HepG2 (cell line): ENCODE measurements around the gene ZNF557. TPM values are rescaled to one million over a fixed set of nuclear protein-coding genes. Genes with fewer than 3 reads are reported as not detected.

ENCODE experiments used
- ATAC-seq: fragments of 200-7000 bp; cut with Tn5 transposase; 3 replicates; pipeline ENCODE4 v1.9.1; 2020; ENCODE audit warnings: mild to moderate bottlenecking, moderate library complexity
- BruUV-seq: library from RNA; stranded (reverse); fragments of 400-500 nt; replicated peaks from 2 replicates; lab custom pipeline; 2021; lab: Mats Ljungman, UMichigan
- CTCF ChIA-PET: fragments of 300-600 bp; formaldehyde crosslinking; extraction: SDS; loops from one replicate; lab custom pipeline; 2021; ENCODE audit warnings: low total read pairs, inconsistent platforms, low intra/inter-chr PET ratio; lab: Yijun Ruan, JAX
- POLR2A ChIA-PET: fragments of 350-600 bp; sonication (Branson Sonifier 250); formaldehyde crosslinking; loops from one replicate; lab custom pipeline; 2020; ENCODE audit warnings: antibody characterized with exemption, inconsistent platforms; lab: Yijun Ruan, JAX
- DNase-seq: peaks from one replicate; pipeline ENCODE4 v3.0.0-alpha.2; 2015; ENCODE audit warnings: low spot score
- FAIRE-seq: peaks from 3 replicates; lab custom pipeline; 2011; peaks lifted over from hg19 to GRCh38; lab: Jason Lieb, UNC
- H2AFZ ChIP-seq: one replicate; pipeline ENCODE4 v1.6.1; 2011; ENCODE audit warnings: low read length, inconsistent platforms
- H3K27ac ChIP-seq: fragments of 300-600 bp; 3 replicates; pipeline ENCODE4 v1.8.0; 2011; ENCODE audit warnings: mixed run types, mild to moderate bottlenecking, mixed read lengths, low read length, inconsistent platforms; ENCODE audit not compliant: insufficient read depth; ENCODE audit errors: extremely low read length
- H3K27me3 ChIP-seq, 2 experiments: fragments of 200-600 bp in 1 of 2; 2 replicates in 1 of 2; 3 replicates in 1 of 2; pipeline versions ENCODE4 v1.6.0 to v1.8.0; 2011; ENCODE audit warnings: low read length in 2 of 2, mild to moderate bottlenecking in 2 of 2, moderate library complexity in 2 of 2, inconsistent platforms in 1 of 2; ENCODE audit not compliant: insufficient read depth in 2 of 2, control insufficient read depth in 1 of 2
- H3K36me3 ChIP-seq, 2 experiments: fragments of 200-600 bp in 1 of 2; replicated peaks in 1 of 2; 2 replicates in 1 of 2; 3 replicates in 1 of 2; pipeline versions ENCODE4 v1.5.1 to v1.8.0; 2011; ENCODE audit warnings: low read length in 2 of 2, inconsistent platforms in 1 of 2; ENCODE audit not compliant: insufficient read depth in 2 of 2, control insufficient read depth in 1 of 2
- H3K4me1 ChIP-seq: 2 replicates; pipeline ENCODE4 v1.5.1; 2012; ENCODE audit warnings: low read length, inconsistent platforms; ENCODE audit not compliant: insufficient read depth
- H3K4me2 ChIP-seq: 2 replicates; pipeline ENCODE4 v1.6.0; 2011; ENCODE audit warnings: low read depth, low read length, inconsistent platforms
- H3K4me3 ChIP-seq, 3 experiments: fragments of 200-600 bp in 1 of 3; sonication (generic), shearing (Covaris generic) in 1 of 3; replicated peaks in 1 of 3; 2 replicates each; pipeline ENCODE4 v1.5.1; 2011 to 2016; ENCODE audit warnings: low read length in 3 of 3, inconsistent platforms in 2 of 3, low read depth in 2 of 3, mild to moderate bottlenecking in 2 of 3, control low read depth in 1 of 3, mixed read lengths in 1 of 3; ENCODE audit not compliant: insufficient read depth in 1 of 3
- H3K79me2 ChIP-seq: one replicate; pipeline ENCODE4 v1.6.1; 2011; ENCODE audit warnings: low read length, inconsistent platforms; ENCODE audit not compliant: insufficient read depth
- H3K9ac ChIP-seq: 2 replicates; pipeline ENCODE4 v1.6.0; 2011; ENCODE audit warnings: mild to moderate bottlenecking, low read depth, low read length, inconsistent platforms; ENCODE audit not compliant: insufficient read depth
- H3K9me3 ChIP-seq: 2 replicates; pipeline ENCODE4 v1.5.1; 2012; ENCODE audit warnings: mild to moderate bottlenecking, low read length
- H4K20me1 ChIP-seq: 2 replicates; pipeline ENCODE4 v1.6.0; 2011; ENCODE audit warnings: inconsistent platforms, mild to moderate bottlenecking, low read length, moderate library complexity; ENCODE audit not compliant: insufficient read depth
- ARID2 ChIP-seq: sonication (generic); formaldehyde crosslinking; IDR thresholded peaks from 2 replicates; pipeline ENCODE4 v1.8.1; 2022; ENCODE audit warnings: mild to moderate bottlenecking, missing genetic modification reagents, borderline replicate concordance
- ATRX ChIP-seq: sonication (generic); formaldehyde crosslinking; IDR thresholded peaks from 2 replicates; pipeline ENCODE4 v1.4.0; 2020; ENCODE audit warnings: missing genetic modification reagents, borderline replicate concordance
- CREB1 ChIP-seq, 2 experiments: fragments of 450-650 bp in 1 of 2; IDR thresholded peaks; 2 replicates each; pipeline ENCODE4 v1.6.1; 2016 to 2017; ENCODE audit warnings: control low read depth in 1 of 2, mild to moderate bottlenecking in 1 of 2, missing compliant biosample characterization in 1 of 2, missing genetic modification characterization in 1 of 2
- FOXM1 ChIP-seq: sonication (generic); formaldehyde crosslinking; IDR thresholded peaks from 2 replicates; pipeline ENCODE4 v1.5.0; 2020; ENCODE audit warnings: missing genetic modification reagents
- JARID2 ChIP-seq: sonication (generic); formaldehyde crosslinking; IDR thresholded peaks from 2 replicates; pipeline ENCODE4 v1.8.1; 2023; ENCODE audit warnings: missing genetic modification reagents, inconsistent platforms; ENCODE audit not compliant: insufficient replicate concordance
- KLF15 ChIP-seq: sonication (generic); formaldehyde crosslinking; IDR thresholded peaks from 2 replicates; pipeline ENCODE4 v1.8.1; 2023; ENCODE audit warnings: borderline replicate concordance, mild to moderate bottlenecking, inconsistent platforms, missing genetic modification reagents, mixed read lengths
- MIER3 ChIP-seq: IDR thresholded peaks from 2 replicates; pipeline ENCODE4 v1.6.1; 2016; ENCODE audit warnings: missing compliant biosample characterization, borderline replicate concordance
- NCOA2 ChIP-seq: sonication (generic); formaldehyde crosslinking; IDR thresholded peaks from 2 replicates; pipeline ENCODE4 v1.8.0; 2022; ENCODE audit warnings: inconsistent platforms
- PHF8 ChIP-seq: sonication (generic); formaldehyde crosslinking; IDR thresholded peaks from 2 replicates; pipeline ENCODE4 v1.5.0; 2020; ENCODE audit warnings: missing genetic modification reagents
- RAD51 ChIP-seq: fragments of 450-650 bp; IDR thresholded peaks from 2 replicates; pipeline ENCODE4 v1.6.1; 2016; ENCODE audit warnings: borderline replicate concordance
- RELA ChIP-seq: sonication (generic); formaldehyde crosslinking; IDR thresholded peaks from 2 replicates; pipeline ENCODE4 v1.4.0; 2020; ENCODE audit warnings: missing genetic modification reagents
- RXRA ChIP-seq: sonication (generic); formaldehyde crosslinking; IDR thresholded peaks from 2 replicates; pipeline ENCODE4 v1.5.1; 2020; ENCODE audit warnings: missing genetic modification reagents
- WIZ ChIP-seq: sonication (generic); formaldehyde crosslinking; IDR thresholded peaks from 2 replicates; pipeline ENCODE4 v1.5.1; 2020; ENCODE audit warnings: mild to moderate bottlenecking, missing genetic modification reagents
- ZBTB38 ChIP-seq: sonication (generic); formaldehyde crosslinking; IDR thresholded peaks from 2 replicates; pipeline ENCODE4 v1.5.1; 2020; ENCODE audit warnings: mild to moderate bottlenecking, missing genetic modification reagents
- ZBTB44 ChIP-seq: sonication (generic); formaldehyde crosslinking; IDR thresholded peaks from 2 replicates; pipeline ENCODE4 v1.4.0; 2020; ENCODE audit warnings: missing genetic modification reagents
- ZFP41 ChIP-seq: sonication (generic); formaldehyde crosslinking; IDR thresholded peaks from 2 replicates; pipeline ENCODE4 v1.4.0; 2020; ENCODE audit warnings: mild to moderate bottlenecking, missing genetic modification reagents, borderline replicate concordance
- ZNF143 ChIP-seq: sonication (generic); formaldehyde crosslinking; IDR thresholded peaks from 2 replicates; pipeline ENCODE4 v1.4.0; 2020; ENCODE audit warnings: missing genetic modification reagents
- ZNF549 ChIP-seq: sonication (generic); formaldehyde crosslinking; IDR thresholded peaks from 2 replicates; pipeline ENCODE4 v1.5.0; 2020; ENCODE audit warnings: missing genetic modification reagents
- ZNF83 ChIP-seq: sonication (generic); formaldehyde crosslinking; IDR thresholded peaks from 2 replicates; pipeline ENCODE4 v1.4.0; 2020; ENCODE audit warnings: missing genetic modification reagents, mild to moderate bottlenecking, borderline replicate concordance
- WGBS: methylation state at CpG from one replicate; pipeline ENCODE4 v1.1.6; 2017; ENCODE audit warnings: low lambda C conversion rate; 5-methylcytosine and 5-hydroxymethylcytosine counted together
- in situ Hi-C: cut with HindIII; loops from 2 replicates; pipeline ENCODE4 v1.10.0; 2017; ENCODE audit warnings: low pct_unique_long_range_greater_than_20kb; ENCODE audit not compliant: extremely low pct_ligation_motif_present
- intact Hi-C: fragments of 100-400 bp; cut with micrococcal nuclease; formaldehyde crosslinking; loops from one replicate; pipeline ENCODE4 v1.10.0; 2022; ENCODE audit not compliant: unreplicated experiment
- polyA plus RNA-seq, 8 experiments: library from polyadenylated mRNA; depleted of rRNA in 3 of 8; stranded (reverse) in 7 of 8; unstranded in 1 of 8; fragments of >200 nt; fragmentation: Illumina TruSeq in 4 of 8; extraction: Trizol in 4 of 8; gene quantifications; 2 replicates each; pipeline versions ENCODE4 v1.2.1 to v1.2.3, GENCODE V29; 2011 to 2016; ENCODE audit warnings: low read depth in 4 of 8, missing spikeins in 1 of 8, mixed read lengths in 1 of 8; ENCODE audit not compliant: insufficient read depth in 1 of 8
- total RNA-seq, 5 experiments: library from RNA; depleted of rRNA; stranded (reverse); fragments of >200 nt; fragmentation: Illumina TruSeq; extraction: Trizol; gene quantifications; 2 replicates each; pipeline ENCODE4 v1.2.3, GENCODE V29; 2016; ENCODE audit warnings: low read depth in 1 of 5

The ZNF557 gene
- total and polyA plus RNA-seq, 2 of the 13 experiments (the other 11 are each of a cell fraction or from before 2014, with no cell fraction given), result 2.1 to 7.8 TPM

GRCh38 chr19:7132054-7132453 is 62.6 kb downstream of the ZNF557 start:
- FAIRE-seq (no peak), DNase-seq (no peak), ATAC-seq (no peak)
- no peak overlapping the region for H3K4me3 ChIP-seq
- in situ Hi-C loops (no loop called here), intact Hi-C loops (no loop called here)
- WGBS, result 100% methylated on average over 14 of the region's 16 CpGs
- no peaks in the 10 kb centered on the region for H3K79me2 ChIP-seq
- no TSS peak for BruUV-seq
- TF ChIP-seq CREB1 (IDR thresholded peaks at IDR 0.05), result no peak
- no peak for TF ChIP-seq CREB1 (CRISPR knock-in tag; IDR thresholded peaks at IDR 0.05)
- no peak for TF ChIP-seq RXRA (CRISPR knock-in tag)
- no peak for TF ChIP-seq FOXM1 (CRISPR knock-in tag)
- no peak for TF ChIP-seq ATRX (CRISPR knock-in tag)
- no peak for TF ChIP-seq PHF8 (CRISPR knock-in tag)
- TF ChIP-seq ARID2 (CRISPR knock-in tag), result no peak
- TF ChIP-seq ZNF549 (CRISPR knock-in tag), result no peak
- no peak for TF ChIP-seq ZFP41 (CRISPR knock-in tag)
- no peak for TF ChIP-seq ZBTB38 (CRISPR knock-in tag)
- no peak for TF ChIP-seq MIER3
- H3K36me3 ChIP-seq, result peaks cover 12 to 40% of the 10 kb centered on the region in 2 experiments; a peak in 4 of 5 replicates
- no peaks in the 10 kb centered on the region; a peak in 1 of 5 replicates for H3K27me3 ChIP-seq
- CTCF ChIA-PET, result no interaction called here
- POLR2A ChIA-PET, result no interaction called here
- no peak overlapping the region for H3K27ac ChIP-seq
- no peak overlapping the region for H3K4me2 ChIP-seq
- H3K4me1 ChIP-seq, result peaks cover 27% of the 10 kb centered on the region
- no peak overlapping the region for H3K9ac ChIP-seq
- H2AFZ ChIP-seq, result no peak overlapping the region
- H4K20me1 ChIP-seq, result no peaks in the 10 kb centered on the region
- H3K9me3 ChIP-seq, result peaks cover under 1% of the 10 kb centered on the region; the same call in 1 of the 2 replicates

DNA sequence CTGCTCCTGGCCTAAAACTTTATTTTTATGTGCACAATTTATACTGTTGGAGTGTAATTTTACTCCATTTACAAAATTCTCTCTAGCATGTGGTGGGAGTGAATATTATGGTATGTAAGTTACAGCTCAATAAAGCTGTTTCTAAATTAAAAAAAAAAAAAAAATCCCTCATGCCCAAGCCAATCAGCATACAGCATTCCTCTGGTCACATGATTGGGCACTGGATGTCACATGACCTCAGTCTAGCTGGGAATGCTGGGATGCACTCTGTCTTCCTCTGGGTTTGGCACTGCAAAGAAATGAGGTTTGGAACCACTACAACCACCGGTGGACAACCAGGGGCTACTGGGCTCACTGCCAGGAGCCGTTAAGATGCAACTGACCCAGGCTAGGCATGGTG is 67.6 kb downstream of the ZNF557 start:
- CTCF ChIA-PET, result no interaction called here
- H3K4me2 ChIP-seq, result no peak overlapping the region
- in situ Hi-C loops (no loop called here), intact Hi-C loops (loop anchor here (5.0 kb wide), 1 partner anchor 260 kb away; no protein-coding TSS in a partner anchor)
- 100% methylated on average over 2 of the region's 2 CpGs for WGBS
- DNase-seq (no peak), FAIRE-seq (no peak), ATAC-seq (no peak)
- H3K27ac ChIP-seq, result no peak overlapping the region
- H3K9ac ChIP-seq, result no peak overlapping the region
- no peaks in the 10 kb centered on the region for H4K20me1 ChIP-seq
- H2AFZ ChIP-seq, result no peak overlapping the region
- peaks cover 14 to 43% of the 10 kb centered on the region in 2 experiments for H3K36me3 ChIP-seq
- no peak overlapping the region for H3K4me3 ChIP-seq
- no peaks in the 10 kb centered on the region for H3K79me2 ChIP-seq
- no peaks in the 10 kb centered on the region for H3K27me3 ChIP-seq
- H3K9me3 ChIP-seq, result no peaks in the 10 kb centered on the region
- POLR2A ChIA-PET, result interaction anchor here (1.5 kb wide), 1 partner anchor 38 kb away, joined by 6 read pairs; no protein-coding TSS in a partner anchor
- peaks cover 27% of the 10 kb centered on the region for H3K4me1 ChIP-seq
- no TSS peak for BruUV-seq
- TF ChIP-seq ZNF83 (CRISPR knock-in tag), result no peak
- no peak for TF ChIP-seq RELA (CRISPR knock-in tag)
- peak; percentile 78 for TF ChIP-seq RAD51
- no peak for TF ChIP-seq NCOA2
- no peak for TF ChIP-seq WIZ (CRISPR knock-in tag)
- 0 out of 2 replicates have a peak, but pooled peaks have one; percentile 26 for TF ChIP-seq ZNF143 (CRISPR knock-in tag)
- TF ChIP-seq JARID2 (CRISPR knock-in tag), result no peak
- no peak for TF ChIP-seq ZBTB44 (CRISPR knock-in tag)
- TF ChIP-seq KLF15 (CRISPR knock-in tag), result no peak
